Measurements from ENCODE around the gene NANOS3. TPM values are rescaled to one million over a fixed set of nuclear protein-coding genes. Genes with fewer than 3 reads are reported as not detected.

Gene NANOS3
- total and polyA plus RNA-seq, 9 of the 15 experiments (the other 6 are each of a cell fraction or from before 2014, with no cell fraction given), result not detected

GRCh38 chr19:13842291-13843103 lies 34.4 kb upstream of the NANOS3 start (continued):
- TF ChIP-seq ZNF12 (CRISPR knock-in tag; IDR thresholded peaks at IDR 0.05) (no peak), HMG20A (CRISPR knock-in tag; conservative IDR thresholded peaks at IDR 0.05) (no peak), HDAC8 (tag; IDR thresholded peaks at IDR 0.05) (no peak), SNAPC5 (CRISPR knock-in tag; IDR thresholded peaks at IDR 0.05) (no peak), BRF2 (IDR thresholded peaks at IDR 0.05; ENCODE audit: borderline replicate concordance, insufficient read depth, insufficient read length) (no peak), VEZF1 (CRISPR knock-in tag; IDR thresholded peaks at IDR 0.05) (peak; percentile 98), SMARCE1 (IDR thresholded peaks at IDR 0.05) (no peak), ZBTB11 (CRISPR knock-in tag; IDR thresholded peaks at IDR 0.05) (no peak), REST (IDR thresholded peaks at IDR 0.05; ENCODE audit: borderline replicate concordance) (peak; percentile 44), REST (CRISPR knock-in tag; IDR thresholded peaks at IDR 0.05; ENCODE audit: low read depth) (no peak), SP2 (IDR thresholded peaks at IDR 0.05; ENCODE audit: extremely low read depth, low read depth, low read length, poor library complexity, severe bottlenecking) (no peak)
